OCI-LY7 (cell line): ENCODE measurements around the gene BMERB1. TPM values are rescaled to one million over a fixed set of nuclear protein-coding genes. Genes with fewer than 3 reads are reported as not detected.

Source experiments
- BruUV-seq: library from RNA; stranded (reverse); fragments of 400-500 nt; replicated peaks from 2 replicates; lab custom pipeline; 2021; lab: Mats Ljungman, UMichigan
- CTCF ChIA-PET: fragments of 300-600 bp; sonication (Branson Sonifier 250); formaldehyde crosslinking; loops from one replicate; lab custom pipeline; 2022; ENCODE audit warnings: antibody characterized with exemption; ENCODE audit not compliant: unreplicated experiment; lab: Charles Lee
- POLR2A ChIA-PET: fragments of 300-600 bp; sonication (Branson Sonifier 250); formaldehyde crosslinking; loops from one replicate; lab custom pipeline; 2022; ENCODE audit warnings: antibody characterized with exemption; lab: Charles Lee
- DNase-seq: peaks from one replicate; pipeline ENCODE4 v3.0.0-alpha.2; 2015; ENCODE audit warnings: low spot score
- H2AFZ ChIP-seq: fragments of 200-600 bp; sonication (generic), shearing (Covaris generic); 2 replicates; pipeline ENCODE4 v1.6.1; 2014; ENCODE audit warnings: mild to moderate bottlenecking, antibody characterized with exemption, low read length, moderate library complexity
- H3K27ac ChIP-seq: fragments of 200-600 bp; sonication (generic); 2 replicates; pipeline ENCODE4 v1.5.1; 2014; ENCODE audit warnings: mixed run types, low read depth, mild to moderate bottlenecking, moderate library complexity, low read length, inconsistent platforms; ENCODE audit not compliant: poor library complexity, severe bottlenecking
- H3K36me3 ChIP-seq: fragments of 200-600 bp; sonication (generic); 2 replicates; pipeline ENCODE4 v1.6.1; 2014; ENCODE audit warnings: mild to moderate bottlenecking, antibody characterized with exemption, low read length, moderate library complexity, mixed read lengths; ENCODE audit not compliant: insufficient read depth
- H3K4me1 ChIP-seq: fragments of 200-600 bp; sonication (generic); 2 replicates; pipeline ENCODE4 v1.5.1; 2014; ENCODE audit warnings: mild to moderate bottlenecking, low read length; ENCODE audit not compliant: insufficient read depth, poor library complexity, severe bottlenecking
- H3K4me2 ChIP-seq: fragments of 200-600 bp; sonication (generic); 2 replicates; pipeline ENCODE4 v1.6.1; 2014; ENCODE audit warnings: mild to moderate bottlenecking, low read length
- H3K4me3 ChIP-seq: fragments of 200-600 bp; sonication (generic); 2 replicates; pipeline ENCODE4 v1.5.1; 2014; ENCODE audit warnings: mild to moderate bottlenecking, low read depth, low read length; ENCODE audit not compliant: poor library complexity, severe bottlenecking
- H3K79me2 ChIP-seq: fragments of 200-600 bp; sonication (generic); 2 replicates; pipeline ENCODE4 v1.6.1; 2016; ENCODE audit warnings: low read depth, mild to moderate bottlenecking, low read length, moderate library complexity, mixed read lengths; ENCODE audit not compliant: insufficient read depth
- H3K9me2 ChIP-seq: fragments of 200-600 bp; sonication (generic); 2 replicates; pipeline ENCODE4 v1.6.1; 2016; ENCODE audit warnings: mild to moderate bottlenecking, low read length, mixed read lengths; ENCODE audit not compliant: insufficient read depth
- H3K9me3 ChIP-seq: fragments of 200-600 bp; sonication (generic); 2 replicates; pipeline ENCODE4 v1.6.1; 2014; ENCODE audit warnings: mild to moderate bottlenecking, mixed run types, low read length, mixed read lengths
- H4K20me1 ChIP-seq: fragments of 200-600 bp; sonication (generic); 2 replicates; pipeline ENCODE4 v1.6.1; 2014; ENCODE audit warnings: mild to moderate bottlenecking, antibody characterized with exemption, low read length, moderate library complexity, mixed read lengths; ENCODE audit not compliant: insufficient read depth
- EZH2phosphoT487 ChIP-seq: fragments of 200-600 bp; sonication (generic); IDR thresholded peaks from 2 replicates; pipeline ENCODE4 v1.6.1; 2018; ENCODE audit warnings: low read depth, borderline replicate concordance, mild to moderate bottlenecking, mixed run types, antibody characterized with exemption, low read length, moderate library complexity, mixed read lengths
- intact Hi-C: fragments of 100-400 bp; cut with micrococcal nuclease; formaldehyde crosslinking; loops from one replicate; pipeline ENCODE4 v1.10.0; 2022; ENCODE audit not compliant: unreplicated experiment
- total RNA-seq, 2 experiments: library from RNA; depleted of rRNA in 1 of 2; stranded (reverse); fragments of >200 nt in 1 of 2; shearing (Covaris generic) in 1 of 2; gene quantifications; 2 replicates each; pipeline ENCODE4 v1.2.3, GENCODE V29; 2014 to 2022
- TF ChIP-seq, protein P1 (sequence below): fragments of 200-600 bp; sonication (generic); conservative IDR thresholded peaks from 2 replicates; pipeline ENCODE4 v1.5.1; 2014; ENCODE audit warnings: mild to moderate bottlenecking, antibody characterized with exemption, low read length, moderate library complexity, mixed read lengths

Gene BMERB1
- total RNA-seq, 2 experiments from 2014 or later, result not detected

DNA sequence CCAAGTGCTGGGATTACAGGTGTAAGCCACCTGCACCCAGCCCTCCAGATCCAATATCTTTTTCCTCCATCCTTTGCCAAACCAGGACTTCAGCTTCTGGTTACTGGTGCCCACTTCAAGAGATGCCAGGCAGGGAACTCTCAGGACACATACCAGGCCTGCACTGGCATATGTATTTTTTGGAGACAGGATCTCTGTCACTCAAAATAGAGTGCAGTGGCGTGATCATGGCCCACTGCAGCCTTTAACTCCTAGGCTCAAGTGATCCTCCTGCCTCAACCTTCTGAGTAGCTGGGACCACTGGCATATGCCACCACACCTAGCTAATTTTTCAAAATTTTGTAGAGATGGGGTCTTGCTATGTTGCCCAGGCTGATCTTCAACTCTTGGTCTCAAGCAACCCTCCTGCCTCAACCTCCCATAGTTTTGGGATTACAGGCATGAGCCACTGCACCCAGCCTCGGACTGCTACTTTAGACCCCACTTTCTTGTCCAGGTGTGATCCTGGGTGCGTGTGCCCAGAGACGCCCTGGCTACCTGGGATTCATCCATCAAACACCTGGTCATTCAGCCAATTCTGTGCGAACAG, 55.8 kb downstream of the BMERB1 start:
- TF ChIP-seq, protein P1, sequence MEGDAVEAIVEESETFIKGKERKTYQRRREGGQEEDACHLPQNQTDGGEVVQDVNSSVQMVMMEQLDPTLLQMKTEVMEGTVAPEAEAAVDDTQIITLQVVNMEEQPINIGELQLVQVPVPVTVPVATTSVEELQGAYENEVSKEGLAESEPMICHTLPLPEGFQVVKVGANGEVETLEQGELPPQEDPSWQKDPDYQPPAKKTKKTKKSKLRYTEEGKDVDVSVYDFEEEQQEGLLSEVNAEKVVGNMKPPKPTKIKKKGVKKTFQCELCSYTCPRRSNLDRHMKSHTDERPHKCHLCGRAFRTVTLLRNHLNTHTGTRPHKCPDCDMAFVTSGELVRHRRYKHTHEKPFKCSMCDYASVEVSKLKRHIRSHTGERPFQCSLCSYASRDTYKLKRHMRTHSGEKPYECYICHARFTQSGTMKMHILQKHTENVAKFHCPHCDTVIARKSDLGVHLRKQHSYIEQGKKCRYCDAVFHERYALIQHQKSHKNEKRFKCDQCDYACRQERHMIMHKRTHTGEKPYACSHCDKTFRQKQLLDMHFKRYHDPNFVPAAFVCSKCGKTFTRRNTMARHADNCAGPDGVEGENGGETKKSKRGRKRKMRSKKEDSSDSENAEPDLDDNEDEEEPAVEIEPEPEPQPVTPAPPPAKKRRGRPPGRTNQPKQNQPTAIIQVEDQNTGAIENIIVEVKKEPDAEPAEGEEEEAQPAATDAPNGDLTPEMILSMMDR, result no peak
- no peak for TF ChIP-seq EZH2phosphoT487
- no TSS peak for BruUV-seq
- DNase-seq, result no peak
- Histone ChIP-seq H3K4me1 (no peaks in the 10 kb centered on the region), H4K20me1 (no peaks in the 10 kb centered on the region), H2AFZ (no peak overlapping the region), H3K27ac (no peak overlapping the region), H3K9me3 (no peaks in the 10 kb centered on the region), H3K79me2 (no peaks in the 10 kb centered on the region), H3K4me3 (no peak overlapping the region), H3K9me2 (no peaks in the 10 kb centered on the region), H3K4me2 (no peak overlapping the region), H3K36me3 (no peaks in the 10 kb centered on the region)
- POLR2A ChIA-PET, result no interaction called here
- intact Hi-C loops, result loop anchor here (10.0 kb wide), 1 partner anchor 55 kb away; the partner anchor contains the start of gene BMERB1
- CTCF ChIA-PET, result no interaction called here

DNA sequence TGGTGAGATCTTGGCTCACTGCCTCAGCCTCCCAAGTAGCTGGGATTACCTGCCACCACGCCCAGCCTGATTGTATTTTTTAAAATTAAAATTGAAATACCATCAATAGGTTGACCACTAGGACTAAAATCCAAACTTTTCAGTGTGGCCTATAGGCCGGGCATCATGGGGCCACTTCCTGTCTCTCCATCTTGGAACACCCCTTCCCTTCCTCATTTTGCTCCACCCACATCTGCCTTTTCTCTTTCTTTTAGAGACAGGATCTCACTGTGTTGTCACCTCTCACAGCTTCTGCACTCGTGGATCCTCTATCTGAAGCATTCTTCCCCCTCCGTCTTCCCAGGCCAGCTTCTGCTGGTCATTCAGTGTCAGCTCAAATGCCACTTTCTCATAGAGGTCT, 57.0 kb downstream of the BMERB1 start:
- Histone ChIP-seq H3K4me3 (no peak overlapping the region), H3K9me2 (no peaks in the 10 kb centered on the region), H3K79me2 (no peaks in the 10 kb centered on the region), H3K4me1 (no peaks in the 10 kb centered on the region), H3K36me3 (no peaks in the 10 kb centered on the region), H3K4me2 (no peak overlapping the region), H2AFZ (no peak overlapping the region), H3K27ac (no peak overlapping the region), H3K9me3 (no peaks in the 10 kb centered on the region), H4K20me1 (no peaks in the 10 kb centered on the region)
- BruUV-seq, result no TSS peak
- POLR2A ChIA-PET, result no interaction called here
- TF ChIP-seq EZH2phosphoT487, result no peak
- TF ChIP-seq, protein P1, result no peak
- no peak for DNase-seq
- CTCF ChIA-PET, result no interaction called here
- intact Hi-C loops, result loop anchor here (10.0 kb wide), 1 partner anchor 57 kb away; the partner anchor contains the start of gene BMERB1

DNA sequence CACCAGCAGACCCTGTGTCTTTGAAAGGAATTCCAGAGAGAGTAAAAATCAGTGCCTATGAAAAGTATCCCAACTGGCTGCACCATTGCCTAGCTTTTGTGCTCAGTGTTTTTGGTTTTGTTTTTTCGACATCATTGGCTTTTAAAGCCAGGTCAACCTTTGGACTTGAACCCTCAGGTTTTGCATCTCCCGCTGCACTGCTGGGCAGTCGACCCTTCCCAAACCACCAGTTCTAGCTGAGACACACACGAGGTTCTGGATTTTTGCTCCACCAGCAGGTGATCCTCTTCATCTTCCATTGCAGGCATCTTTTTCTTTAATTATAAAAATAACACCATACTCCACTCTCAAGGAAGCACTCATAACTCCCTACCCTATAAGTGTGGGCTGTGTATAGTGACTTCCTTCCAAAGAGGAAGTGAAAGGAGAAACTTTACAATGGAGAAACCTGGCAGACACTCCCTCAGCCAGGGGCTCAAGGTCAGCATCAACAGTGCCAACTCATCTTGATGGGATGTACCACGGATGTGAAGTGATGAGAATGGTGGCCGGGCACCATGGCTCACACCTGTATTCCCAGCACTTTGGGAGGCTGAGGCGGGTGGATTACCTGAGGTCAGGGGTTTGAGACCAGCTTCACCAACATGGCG, 57.8 kb downstream of the BMERB1 start:
- Histone ChIP-seq H2AFZ (no peak overlapping the region), H3K79me2 (no peaks in the 10 kb centered on the region), H3K4me1 (no peaks in the 10 kb centered on the region), H3K27ac (no peak overlapping the region), H4K20me1 (no peaks in the 10 kb centered on the region), H3K36me3 (no peaks in the 10 kb centered on the region), H3K9me2 (no peaks in the 10 kb centered on the region), H3K4me2 (no peak overlapping the region), H3K9me3 (no peaks in the 10 kb centered on the region), H3K4me3 (no peak overlapping the region)
- ChIA-PET POLR2A (no interaction called here), CTCF (no interaction called here)
- TF ChIP-seq, protein P1, result no peak
- TF ChIP-seq EZH2phosphoT487, result no peak
- BruUV-seq, result no TSS peak
- DNase-seq, result peak; percentile 7
- intact Hi-C loops, result loop anchor here (10.0 kb wide), 1 partner anchor 57 kb away; the partner anchor contains the start of gene BMERB1
